Upper lobe of right lung (tissue), 1 donor: ENCODE measurements around the gene PAK5. TPM values are rescaled to one million over a fixed set of nuclear protein-coding genes. Genes with fewer than 3 reads are reported as not detected.

Source experiments
- ATAC-seq: fragments of 200-7000 bp; cut with Tn5 transposase; one replicate; pipeline ENCODE4 v1.9.1; 2020; ENCODE audit warnings: mild to moderate bottlenecking, moderate library complexity
- DNase-seq: peaks from one replicate; pipeline ENCODE4 v3.0.0-alpha.2; 2020
- H3K27ac ChIP-seq: fragments of 200-600 bp; one replicate; pipeline ENCODE4 v1.8.0; 2022
- H3K27me3 ChIP-seq: fragments of 200-600 bp; one replicate; pipeline ENCODE4 v1.8.0; 2022; ENCODE audit warnings: mild to moderate bottlenecking
- H3K36me3 ChIP-seq: fragments of 200-600 bp; one replicate; pipeline ENCODE4 v1.8.0; 2022
- H3K4me1 ChIP-seq: fragments of 200-600 bp; one replicate; pipeline ENCODE4 v1.8.0; 2022
- H3K4me3 ChIP-seq: fragments of 200-600 bp; one replicate; pipeline ENCODE4 v1.8.0; 2022; ENCODE audit warnings: mild to moderate bottlenecking
- H3K9me3 ChIP-seq: fragments of 200-600 bp; one replicate; pipeline ENCODE4 v1.8.0; 2022
- intact Hi-C: fragments of 100-400 bp; cut with DNase I; formaldehyde crosslinking; loops from one replicate; pipeline ENCODE4 v1.11.0; 2022
- total RNA-seq: library from RNA; stranded (reverse); fragmentation: NEBNext Ultra II Directional; extraction: Animal tissue kit (Norgen Biotek cat#: 25700); gene quantifications from one replicate; pipeline ENCODE4 v1.2.1, GENCODE V29; 2021
- TF ChIP-seq, protein P1 (sequence below): fragments of 200-600 bp; IDR thresholded peaks from one replicate; pipeline ENCODE4 v1.8.0; 2022; ENCODE audit warnings: antibody characterized with exemption
- donor health status: DM: no; HTN: yes; CAD: no; lungs with severe emphysema.

PAK5 gene
- total RNA-seq, 1 donor from 2014 or later: 0.35 TPM

DNA sequence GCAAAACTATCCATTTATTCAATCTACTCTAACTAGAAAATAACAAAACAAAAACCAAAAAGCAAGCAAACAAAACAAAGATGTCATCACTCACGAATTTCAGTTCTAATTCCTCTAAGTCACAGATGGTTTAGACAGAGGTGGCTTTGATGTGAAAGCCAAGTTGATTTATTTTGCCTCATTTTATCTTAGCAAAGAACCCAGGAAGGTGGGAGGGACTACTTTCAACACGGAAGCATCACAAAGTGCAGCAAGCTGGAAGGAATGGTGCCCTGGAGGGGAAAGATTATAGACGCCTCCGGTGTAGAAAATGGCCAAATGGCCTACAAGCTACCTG lies 236.1 kb downstream of the PAK5 start:
- TF ChIP-seq, protein P1, sequence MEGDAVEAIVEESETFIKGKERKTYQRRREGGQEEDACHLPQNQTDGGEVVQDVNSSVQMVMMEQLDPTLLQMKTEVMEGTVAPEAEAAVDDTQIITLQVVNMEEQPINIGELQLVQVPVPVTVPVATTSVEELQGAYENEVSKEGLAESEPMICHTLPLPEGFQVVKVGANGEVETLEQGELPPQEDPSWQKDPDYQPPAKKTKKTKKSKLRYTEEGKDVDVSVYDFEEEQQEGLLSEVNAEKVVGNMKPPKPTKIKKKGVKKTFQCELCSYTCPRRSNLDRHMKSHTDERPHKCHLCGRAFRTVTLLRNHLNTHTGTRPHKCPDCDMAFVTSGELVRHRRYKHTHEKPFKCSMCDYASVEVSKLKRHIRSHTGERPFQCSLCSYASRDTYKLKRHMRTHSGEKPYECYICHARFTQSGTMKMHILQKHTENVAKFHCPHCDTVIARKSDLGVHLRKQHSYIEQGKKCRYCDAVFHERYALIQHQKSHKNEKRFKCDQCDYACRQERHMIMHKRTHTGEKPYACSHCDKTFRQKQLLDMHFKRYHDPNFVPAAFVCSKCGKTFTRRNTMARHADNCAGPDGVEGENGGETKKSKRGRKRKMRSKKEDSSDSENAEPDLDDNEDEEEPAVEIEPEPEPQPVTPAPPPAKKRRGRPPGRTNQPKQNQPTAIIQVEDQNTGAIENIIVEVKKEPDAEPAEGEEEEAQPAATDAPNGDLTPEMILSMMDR: no peak
- ATAC-seq (no peak), DNase-seq (no peak)
- Histone ChIP-seq H3K9me3 (no peaks in the 10 kb centered on the region), H3K36me3 (no peaks in the 10 kb centered on the region), H3K27me3 (no peaks in the 10 kb centered on the region), H3K4me3 (no peak overlapping the region), H3K27ac (no peak overlapping the region), H3K4me1 (no peaks in the 10 kb centered on the region)
- intact Hi-C loops: no loop called here

DNA sequence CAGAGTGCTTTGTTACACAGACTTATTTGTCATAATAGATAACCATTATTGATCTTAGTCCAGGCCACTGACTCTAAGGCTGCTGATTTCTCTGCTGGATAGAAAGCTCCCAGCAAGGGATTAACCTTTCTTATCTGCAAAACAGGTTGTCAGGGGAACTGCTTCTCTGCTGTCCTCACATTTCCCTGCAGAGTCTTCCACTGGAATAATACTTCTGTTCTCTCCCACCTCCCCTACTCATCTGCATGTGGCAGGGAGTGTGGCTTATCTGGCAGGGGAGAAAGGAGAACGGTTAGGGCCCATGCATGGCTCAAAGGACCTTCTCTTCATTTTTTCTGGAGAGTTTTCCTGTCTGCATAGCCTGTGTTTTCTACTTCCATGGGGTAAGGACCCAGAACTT lies 238.3 kb downstream of the PAK5 start:
- TF ChIP-seq, protein P1: no peak

DNA sequence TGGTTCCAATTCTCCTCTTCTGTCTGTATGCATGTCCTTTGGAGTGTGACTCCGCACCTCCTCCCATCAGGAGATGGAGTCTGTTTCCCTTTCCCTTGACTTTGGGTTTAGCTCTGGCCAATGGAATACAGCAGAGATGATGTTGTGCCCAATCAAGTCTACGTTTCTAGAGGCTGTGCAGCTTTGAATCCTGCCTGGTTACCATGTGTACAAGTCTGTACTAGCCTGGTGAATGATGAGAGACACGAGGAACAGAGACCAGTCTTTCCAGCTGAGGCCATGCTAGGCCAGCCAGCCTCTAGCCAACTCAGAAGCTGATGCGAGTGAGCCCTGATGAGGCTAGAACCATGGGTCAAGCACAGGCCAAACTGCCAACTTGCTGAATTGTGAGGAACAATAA lies 241.3 kb downstream of the PAK5 start:
- Histone ChIP-seq H3K9me3 (no peaks in the 10 kb centered on the region), H3K4me1 (no peaks in the 10 kb centered on the region), H3K4me3 (no peak overlapping the region), H3K27ac (no peak overlapping the region), H3K27me3 (no peaks in the 10 kb centered on the region), H3K36me3 (no peaks in the 10 kb centered on the region)
- DNase-seq: no peak
- intact Hi-C loops: no loop called here
- TF ChIP-seq, protein P1: no peak
- ATAC-seq: no peak

More for the DNA sequence above, 238.3 kb downstream of the PAK5 start:
- ATAC-seq: no peak
- Histone ChIP-seq H3K36me3 (no peaks in the 10 kb centered on the region), H3K4me1 (no peaks in the 10 kb centered on the region), H3K27me3 (no peaks in the 10 kb centered on the region), H3K4me3 (no peak overlapping the region), H3K27ac (no peak overlapping the region), H3K9me3 (no peaks in the 10 kb centered on the region)
- intact Hi-C loops: no loop called here
- DNase-seq: no peak

DNA sequence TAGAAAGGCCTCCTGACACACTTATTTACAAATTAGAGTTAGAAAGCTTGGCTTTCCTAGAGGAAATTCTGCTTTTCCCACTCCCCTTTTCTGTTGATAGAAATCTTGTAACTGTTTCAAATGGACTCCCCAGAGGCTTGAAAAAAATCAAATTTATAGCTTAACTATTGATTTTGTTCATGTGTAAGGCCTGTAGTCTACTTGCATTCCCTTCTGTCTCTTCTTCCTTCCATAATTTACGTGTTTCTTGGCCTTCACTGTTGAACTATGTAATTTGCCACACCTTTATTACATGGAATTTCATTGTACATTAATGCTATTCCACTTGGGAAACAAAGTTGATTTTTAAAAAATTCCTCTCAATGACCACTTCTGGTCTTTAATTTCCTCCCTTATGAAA lies 243.1 kb downstream of the PAK5 start:
- TF ChIP-seq, protein P1: no peak
- ATAC-seq (no peak), DNase-seq (no peak)
- Histone ChIP-seq H3K27ac (no peak overlapping the region), H3K4me3 (no peak overlapping the region), H3K9me3 (no peaks in the 10 kb centered on the region), H3K27me3 (no peaks in the 10 kb centered on the region), H3K4me1 (no peaks in the 10 kb centered on the region), H3K36me3 (no peaks in the 10 kb centered on the region)
- intact Hi-C loops: no loop called here

DNA sequence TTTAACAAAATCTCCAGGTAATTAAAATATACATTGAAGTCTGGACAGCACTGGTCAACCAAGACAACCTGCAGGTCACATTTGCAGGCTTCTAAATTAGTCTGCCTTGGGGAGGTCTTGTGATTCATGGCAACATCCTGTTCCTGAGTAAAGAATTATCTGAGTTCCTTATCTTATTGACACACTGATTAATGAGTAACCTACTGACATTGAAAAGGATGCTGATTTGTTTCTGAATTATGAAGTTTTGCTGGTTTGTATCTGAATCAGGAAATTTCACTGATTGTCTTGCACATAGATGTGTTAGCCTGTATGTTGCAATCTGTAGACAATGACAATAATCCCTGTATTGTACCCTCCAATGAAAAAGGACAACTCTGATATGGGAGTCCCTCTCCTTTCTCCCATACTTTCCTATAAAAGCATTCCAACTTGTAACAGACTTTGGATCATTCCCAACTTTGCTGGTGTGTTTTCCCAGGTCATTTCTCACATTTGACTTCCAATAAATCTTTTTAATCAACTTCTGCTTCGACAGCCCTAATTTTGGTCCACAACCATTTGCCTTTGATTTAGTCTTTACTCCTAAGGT lies 244.5 kb downstream of the PAK5 start:
- no peaks in the 10 kb centered on the region for H3K36me3 ChIP-seq
- no peak for DNase-seq
- intact Hi-C loops: no loop called here
- H3K27ac ChIP-seq: no peak overlapping the region
- H3K9me3 ChIP-seq: no peaks in the 10 kb centered on the region
- no peak for ATAC-seq
- H3K27me3 ChIP-seq: no peaks in the 10 kb centered on the region
- no peak overlapping the region for H3K4me3 ChIP-seq
- TF ChIP-seq, protein P1: no peak
- no peaks in the 10 kb centered on the region for H3K4me1 ChIP-seq

DNA sequence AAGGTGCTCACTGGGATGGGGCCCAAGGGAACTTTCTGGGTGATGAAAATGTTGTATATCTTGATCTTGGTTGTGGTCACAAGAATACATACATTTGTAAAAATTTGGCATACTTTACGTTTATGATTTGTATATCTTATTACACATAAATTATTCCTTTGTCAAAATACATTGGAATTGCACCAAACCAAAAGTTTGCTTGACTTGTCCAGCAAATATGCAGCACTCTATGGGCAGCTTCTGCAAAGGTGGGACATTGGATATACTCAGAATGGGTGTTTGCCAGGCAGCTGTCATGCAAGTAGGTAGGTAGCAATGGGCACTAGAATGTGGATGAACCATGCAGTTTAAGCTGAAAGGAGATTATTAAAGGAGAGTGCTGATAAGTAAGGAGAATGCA lies 246.5 kb downstream of the PAK5 start:
- Histone ChIP-seq H3K4me1 (no peaks in the 10 kb centered on the region), H3K27me3 (no peaks in the 10 kb centered on the region), H3K36me3 (no peaks in the 10 kb centered on the region), H3K4me3 (no peak overlapping the region), H3K27ac (no peak overlapping the region), H3K9me3 (no peaks in the 10 kb centered on the region)
- TF ChIP-seq, protein P1: no peak
- ATAC-seq (no peak), DNase-seq (no peak)
- intact Hi-C loops: no loop called here
